ENCODE measurements around the gene PKD1.
"Not testable (repeated sequence)": the region's sequence is repeated elsewhere in the genome, so short reads cannot be mapped to it uniquely, and the experiment has no call there.

The PKD1 gene

DNA sequence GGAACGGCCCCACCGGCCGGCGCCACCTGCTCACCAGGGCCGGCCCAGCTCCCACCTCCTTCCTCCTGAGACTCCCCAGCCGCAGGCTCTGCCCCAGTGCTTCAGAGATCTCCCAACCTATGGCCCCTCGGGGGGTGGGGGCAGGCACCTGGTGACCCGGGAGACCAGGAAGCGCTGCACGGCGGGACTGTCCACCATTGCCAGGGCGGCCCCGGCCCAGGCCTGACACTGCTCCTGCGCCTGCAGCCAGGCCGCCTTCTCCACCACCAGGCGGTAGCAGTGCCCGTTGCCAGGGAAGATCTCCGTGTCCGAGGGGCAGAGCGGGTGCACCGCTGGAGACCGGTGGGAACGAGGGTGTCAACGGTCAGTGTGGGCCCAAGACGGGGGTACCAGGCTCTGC is 18.4 kb downstream of the PKD1 start:
- not testable (repeated sequence) for H3K9me3 ChIP-seq (ENCODE audit: insufficient read depth, low read depth, low read length); H3K9ac ChIP-seq (ENCODE audit: low read depth, low read length); H3K27me3 ChIP-seq (ENCODE audit: insufficient read depth, low read length); H3K4me3 ChIP-seq (ENCODE audit: low read length); H3K4me1 ChIP-seq (ENCODE audit: insufficient read depth, low read length); H3K27ac ChIP-seq (ENCODE audit: low read length); H3K36me3 ChIP-seq (ENCODE audit: insufficient read depth, low read depth, low read length)

DNA sequence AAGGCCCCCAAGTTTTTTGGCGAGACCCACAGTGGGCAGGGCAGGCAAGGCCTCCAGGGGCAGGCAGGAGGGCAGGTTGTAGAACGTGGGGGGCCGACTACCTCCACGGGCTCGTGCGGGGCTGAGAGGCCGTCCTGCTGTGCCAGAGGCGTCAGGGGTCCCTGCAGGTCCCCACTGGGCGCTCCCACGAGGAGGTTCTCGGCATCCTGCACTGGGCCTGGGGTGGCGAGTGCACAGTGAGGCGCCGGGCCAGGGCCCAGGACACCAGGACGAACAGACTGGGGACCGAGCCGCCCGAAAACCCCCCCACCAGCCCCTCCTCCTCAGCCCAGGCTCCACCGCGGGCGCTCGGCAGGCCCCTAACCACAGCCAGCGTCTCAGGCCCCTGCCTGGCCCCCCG is 19.3 kb downstream of the PKD1 start:
- H3K4me3 ChIP-seq (ENCODE audit: low read length); H3K27me3 ChIP-seq (ENCODE audit: insufficient read depth, low read length); H3K27ac ChIP-seq (ENCODE audit: low read length); H3K9me3 ChIP-seq (ENCODE audit: insufficient read depth, low read depth, low read length); H3K4me1 ChIP-seq (ENCODE audit: insufficient read depth, low read length); H3K9ac ChIP-seq (ENCODE audit: low read depth, low read length); H3K36me3 ChIP-seq (ENCODE audit: insufficient read depth, low read depth, low read length): not testable (repeated sequence)

DNA sequence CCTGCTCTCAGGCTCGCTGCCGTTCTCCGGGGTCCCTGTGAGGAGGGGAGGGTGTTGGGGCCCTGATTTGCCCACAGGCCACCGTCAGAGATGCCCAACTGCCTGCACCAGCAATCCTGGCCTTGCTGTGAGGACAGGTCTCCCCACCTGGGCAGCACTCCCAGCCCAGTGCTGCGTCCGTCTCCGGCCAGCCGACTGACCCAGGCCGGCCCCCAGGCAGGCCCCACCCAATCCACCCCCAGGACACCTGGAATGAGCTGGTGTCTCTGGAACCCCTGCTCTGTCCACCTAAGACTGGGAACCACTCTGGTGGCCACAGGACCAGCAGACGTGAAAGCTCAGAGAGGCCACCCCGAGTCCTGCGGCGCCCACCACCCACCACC is 20.1 kb downstream of the PKD1 start:
- H3K27me3 ChIP-seq (ENCODE audit: insufficient read depth, low read length): no peaks in the 10 kb centered on the region
- no peaks in the 10 kb centered on the region for H3K4me1 ChIP-seq (ENCODE audit: insufficient read depth, low read length)
- no peaks in the 10 kb centered on the region for H3K9me3 ChIP-seq (ENCODE audit: insufficient read depth, low read depth, low read length)
- H3K9ac ChIP-seq (ENCODE audit: low read depth, low read length): no peak overlapping the region
- no peak overlapping the region for H3K4me3 ChIP-seq (ENCODE audit: low read length)
- no peaks in the 10 kb centered on the region for H3K36me3 ChIP-seq (ENCODE audit: insufficient read depth, low read depth, low read length)
- no peak overlapping the region for H3K27ac ChIP-seq (ENCODE audit: low read length)

DNA sequence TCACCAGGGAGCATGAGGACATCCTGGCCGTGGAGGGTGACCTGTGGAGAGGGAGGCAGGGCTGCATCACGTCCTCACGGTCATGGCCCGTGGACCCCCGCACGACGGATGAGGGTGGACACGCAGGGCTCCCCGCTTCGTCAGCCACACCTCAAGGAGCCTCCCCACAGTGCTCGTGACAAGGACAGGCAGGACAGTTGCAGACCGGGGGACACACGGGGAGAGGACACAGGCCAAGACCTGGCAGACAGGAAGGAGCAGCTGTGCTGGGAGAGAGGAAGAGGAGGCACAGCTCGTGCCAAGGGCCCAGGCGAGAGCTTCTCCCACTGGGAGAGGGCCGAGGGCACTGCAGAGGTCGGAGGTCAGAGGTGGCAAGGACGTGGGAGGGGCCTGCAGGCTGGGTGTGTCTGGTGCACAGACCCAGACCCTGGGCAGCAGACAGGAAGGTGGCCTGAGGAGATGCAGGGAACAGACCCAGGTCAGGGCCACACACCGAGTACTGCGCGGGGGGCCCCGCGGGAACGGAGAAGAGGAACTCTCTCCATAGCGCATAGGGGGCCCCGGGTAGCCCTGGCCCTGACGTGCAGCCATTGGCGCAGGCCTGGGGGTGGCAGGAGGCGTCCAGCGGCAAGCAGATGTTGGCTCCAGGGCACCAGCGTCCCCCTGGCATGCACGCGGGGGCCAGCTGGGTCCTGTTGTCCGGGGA is 20.7 kb downstream of the PKD1 start:
- not testable (repeated sequence) for H3K36me3 ChIP-seq (ENCODE audit: insufficient read depth, low read depth, low read length); H3K27me3 ChIP-seq (ENCODE audit: insufficient read depth, low read length)

GRCh38 chr16:2114225-2114624 is 21.5 kb downstream of the PKD1 start:
- not testable (repeated sequence) for H3K9me3 ChIP-seq (ENCODE audit: insufficient read depth, low read depth, low read length); H3K27ac ChIP-seq (ENCODE audit: low read length); H3K4me1 ChIP-seq (ENCODE audit: insufficient read depth, low read length); H3K9ac ChIP-seq (ENCODE audit: low read depth, low read length); H3K4me3 ChIP-seq (ENCODE audit: low read length); H3K36me3 ChIP-seq (ENCODE audit: insufficient read depth, low read depth, low read length); H3K27me3 ChIP-seq (ENCODE audit: insufficient read depth, low read length)

More for the DNA sequence above, 20.7 kb downstream of the PKD1 start:
- H3K4me3 ChIP-seq (ENCODE audit: low read length); H3K9me3 ChIP-seq (ENCODE audit: insufficient read depth, low read depth, low read length); H3K9ac ChIP-seq (ENCODE audit: low read depth, low read length); H3K4me1 ChIP-seq (ENCODE audit: insufficient read depth, low read length); H3K27ac ChIP-seq (ENCODE audit: low read length): not testable (repeated sequence)

DNA sequence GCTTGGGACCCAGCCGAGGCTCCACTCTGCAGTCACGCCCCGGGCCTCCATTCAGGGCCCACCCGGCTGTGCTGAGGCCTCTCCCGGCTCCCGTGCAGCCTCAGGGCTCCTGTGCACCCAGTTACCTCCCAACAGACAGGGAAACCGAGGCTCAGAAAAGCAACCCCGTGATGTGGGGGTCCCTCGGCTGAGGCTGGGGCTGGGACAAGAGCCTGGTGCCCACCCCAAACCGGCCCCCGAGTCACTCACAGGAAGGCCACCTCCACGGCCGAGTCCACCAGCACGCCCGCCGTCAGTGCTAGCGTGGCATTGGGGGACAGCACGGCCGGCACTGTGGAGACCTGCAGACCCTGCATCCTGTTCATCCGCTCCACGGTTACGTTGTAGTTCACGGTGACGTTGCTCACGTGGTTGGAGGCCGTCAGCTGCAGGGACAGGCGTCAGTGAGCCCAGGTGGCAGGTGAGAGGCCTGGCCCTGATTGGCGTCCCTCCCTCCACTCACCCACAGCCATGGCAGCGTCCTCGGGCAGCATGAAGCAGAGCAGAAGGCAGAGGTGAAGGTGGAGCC is 23.1 kb downstream of the PKD1 start:
- H3K36me3 ChIP-seq (ENCODE audit: insufficient read depth, low read depth, low read length); H3K4me3 ChIP-seq (ENCODE audit: low read length); H3K27me3 ChIP-seq (ENCODE audit: insufficient read depth, low read length); H3K27ac ChIP-seq (ENCODE audit: low read length); H3K9me3 ChIP-seq (ENCODE audit: insufficient read depth, low read depth, low read length); H3K4me1 ChIP-seq (ENCODE audit: insufficient read depth, low read length); H3K9ac ChIP-seq (ENCODE audit: low read depth, low read length): not testable (repeated sequence)

GRCh38 chr16:2111412-2112335 is 24.0 kb downstream of the PKD1 start:
- H3K9ac ChIP-seq (ENCODE audit: low read depth, low read length); H3K4me1 ChIP-seq (ENCODE audit: insufficient read depth, low read length); H3K27me3 ChIP-seq (ENCODE audit: insufficient read depth, low read length); H3K9me3 ChIP-seq (ENCODE audit: insufficient read depth, low read depth, low read length); H3K4me3 ChIP-seq (ENCODE audit: low read length); H3K36me3 ChIP-seq (ENCODE audit: insufficient read depth, low read depth, low read length); H3K27ac ChIP-seq (ENCODE audit: low read length): not testable (repeated sequence)

GRCh38 chr16:2111009-2111353 is 24.7 kb downstream of the PKD1 start:
- not testable (repeated sequence) for H3K4me1 ChIP-seq (ENCODE audit: insufficient read depth, low read length)

GRCh38 chr16:2110332-2111008 is 25.2 kb downstream of the PKD1 start:
- not testable (repeated sequence) for H3K4me3 ChIP-seq (ENCODE audit: low read length); H3K9ac ChIP-seq (ENCODE audit: low read depth, low read length)

More at GRCh38 chr16:2111009-2111353, 24.7 kb downstream of the PKD1 start:
- not testable (repeated sequence) for H3K9me3 ChIP-seq (ENCODE audit: insufficient read depth, low read depth, low read length); H3K27ac ChIP-seq (ENCODE audit: low read length); H3K4me3 ChIP-seq (ENCODE audit: low read length); H3K36me3 ChIP-seq (ENCODE audit: insufficient read depth, low read depth, low read length); H3K27me3 ChIP-seq (ENCODE audit: insufficient read depth, low read length); H3K9ac ChIP-seq (ENCODE audit: low read depth, low read length)

DNA sequence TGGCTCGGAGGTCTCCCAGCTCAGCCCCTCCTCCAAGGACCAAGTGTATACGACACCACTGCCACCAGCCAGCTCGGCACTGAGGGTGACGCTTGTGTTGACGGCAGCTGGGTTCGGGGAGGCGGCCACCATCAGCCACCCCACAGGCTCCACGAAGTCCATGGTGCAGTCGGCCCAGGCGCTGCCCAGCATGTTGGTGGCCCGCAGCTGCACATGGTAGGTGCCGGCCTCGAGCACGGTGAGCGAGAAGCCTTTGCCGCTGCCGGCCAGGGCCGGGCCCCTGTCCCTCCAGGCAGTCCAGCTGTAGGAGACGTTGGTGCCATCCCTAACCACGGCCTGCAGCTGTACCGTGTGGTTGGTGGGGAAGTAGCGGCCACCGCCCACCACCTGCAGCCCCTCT is 25.8 kb downstream of the PKD1 start:
- H3K27me3 ChIP-seq (ENCODE audit: insufficient read depth, low read length); H3K4me1 ChIP-seq (ENCODE audit: insufficient read depth, low read length); H3K9ac ChIP-seq (ENCODE audit: low read depth, low read length); H3K27ac ChIP-seq (ENCODE audit: low read length); H3K4me3 ChIP-seq (ENCODE audit: low read length); H3K36me3 ChIP-seq (ENCODE audit: insufficient read depth, low read depth, low read length); H3K9me3 ChIP-seq (ENCODE audit: insufficient read depth, low read depth, low read length): not testable (repeated sequence)

More at GRCh38 chr16:2110332-2111008, 25.2 kb downstream of the PKD1 start:
- not testable (repeated sequence) for H3K36me3 ChIP-seq (ENCODE audit: insufficient read depth, low read depth, low read length); H3K27me3 ChIP-seq (ENCODE audit: insufficient read depth, low read length); H3K27ac ChIP-seq (ENCODE audit: low read length); H3K4me1 ChIP-seq (ENCODE audit: insufficient read depth, low read length); H3K9me3 ChIP-seq (ENCODE audit: insufficient read depth, low read depth, low read length)

- H3K4me3 ChIP-seq (ENCODE audit: low read length); H3K4me1 ChIP-seq (ENCODE audit: insufficient read depth, low read length); H3K27ac ChIP-seq (ENCODE audit: low read length); H3K36me3 ChIP-seq (ENCODE audit: insufficient read depth, low read depth, low read length); H3K9me3 ChIP-seq (ENCODE audit: insufficient read depth, low read depth, low read length); H3K9ac ChIP-seq (ENCODE audit: low read depth, low read length); H3K27me3 ChIP-seq (ENCODE audit: insufficient read depth, low read length): not testable (repeated sequence)
Observed at GRCh38 chr16:2109271-2109580, 26.5 kb downstream of the PKD1 start.
